SU-DHL-6 (cell line): ENCODE results near the gene IFRD2.

Experiments used
- CTCF ChIP-seq: fragments of 200-600 bp; sonication (generic); IDR thresholded peaks from one replicate; pipeline ENCODE4 v1.5.1; 2017; ENCODE audit warnings: antibody characterized with exemption, mild to moderate bottlenecking, low read length, moderate library complexity; ENCODE audit not compliant: insufficient read depth, poor library complexity, severe bottlenecking
- EZH2phosphoT487 ChIP-seq: fragments of 200-600 bp; sonication (generic), shearing (Covaris generic); conservative IDR thresholded peaks from 2 replicates; pipeline ENCODE4 v1.6.1; 2018; ENCODE audit warnings: mild to moderate bottlenecking, antibody characterized with exemption, low read length, moderate library complexity, mixed read lengths

GRCh38 chr3:50316657-50317242 lies 24.5 kb upstream of the IFRD2 start:
- TF ChIP-seq CTCF (no peak), EZH2phosphoT487 (no peak)
